SK-N-SH treated with all-trans-retinoic acid at 6 μM for 48 hours (cell line): ENCODE data around the gene NFASC.

ENCODE experiments used
- ATAC-seq: fragments of 200-7000 bp; cut with Tn5 transposase; 3 replicates; pipeline ENCODE4 v1.9.1; 2020; ENCODE audit warnings: mild to moderate bottlenecking, moderate library complexity
- ARNTL ChIP-seq: fragments of 450-650 bp; formaldehyde crosslinking; IDR thresholded peaks from 2 replicates; pipeline ENCODE4 v1.5.0; 2020; ENCODE audit warnings: low read depth, mild to moderate bottlenecking, moderate library complexity, borderline replicate concordance
- BACH2 ChIP-seq: fragments of 250-450 bp; sonication (Bioruptor Pico); IDR thresholded peaks from 2 replicates; pipeline ENCODE4 v1.9.0; 2021; ENCODE audit warnings: mild to moderate bottlenecking, borderline replicate concordance
- CSDC2 ChIP-seq: fragments of 250-450 bp; sonication (Bioruptor Pico); IDR thresholded peaks from 2 replicates; pipeline ENCODE4 v1.5.0; 2020; ENCODE audit warnings: mild to moderate bottlenecking, moderate library complexity
- CSRNP3 ChIP-seq: fragments of 250-450 bp; sonication (Bioruptor Pico); IDR thresholded peaks from 2 replicates; pipeline ENCODE4 v1.5.1; 2021; ENCODE audit warnings: mild to moderate bottlenecking, moderate library complexity
- ESRRG ChIP-seq: fragments of 250-450 bp; sonication (Bioruptor Pico); IDR thresholded peaks from 2 replicates; pipeline ENCODE4 v1.6.1; 2021; ENCODE audit warnings: mild to moderate bottlenecking
- GLIS3 ChIP-seq: fragments of 250-450 bp; sonication (Bioruptor Pico); IDR thresholded peaks from 2 replicates; pipeline ENCODE4 v1.5.0; 2020; ENCODE audit warnings: mild to moderate bottlenecking, moderate library complexity
- ISL1 ChIP-seq: fragments of 250-450 bp; sonication (Bioruptor Pico); IDR thresholded peaks from 2 replicates; pipeline ENCODE4 v2.1.2; 2022; ENCODE audit warnings: mild to moderate bottlenecking, moderate library complexity
- OSR1 ChIP-seq: fragments of 250-450 bp; sonication (Bioruptor Pico); IDR thresholded peaks from 2 replicates; pipeline ENCODE4 v1.8.0; 2022; ENCODE audit warnings: moderate library complexity, mild to moderate bottlenecking, inconsistent platforms
- PATZ1 ChIP-seq: fragments of 250-450 bp; sonication (Bioruptor Pico); IDR thresholded peaks from 2 replicates; pipeline ENCODE4 v1.8.0; 2020; ENCODE audit warnings: mild to moderate bottlenecking, moderate library complexity, borderline replicate concordance
- POU6F1 ChIP-seq: fragments of 250-450 bp; sonication (Bioruptor Pico); IDR thresholded peaks from 2 replicates; pipeline ENCODE4 v1.8.0; 2021; ENCODE audit warnings: low read depth, mild to moderate bottlenecking, moderate library complexity, borderline replicate concordance
- PPARA ChIP-seq: fragments of 250-450 bp; sonication (Bioruptor Pico); IDR thresholded peaks from 2 replicates; pipeline ENCODE4 v1.5.0; 2020; ENCODE audit warnings: mild to moderate bottlenecking, borderline replicate concordance
- RARB ChIP-seq: fragments of 250-450 bp; sonication (Bioruptor Pico); IDR thresholded peaks from 2 replicates; pipeline ENCODE4 v1.8.0; 2021; ENCODE audit warnings: mild to moderate bottlenecking, moderate library complexity
- TCF4 ChIP-seq: fragments of 250-450 bp; sonication (Bioruptor Pico); IDR thresholded peaks from 2 replicates; pipeline ENCODE4 v1.8.0; 2021; ENCODE audit warnings: mild to moderate bottlenecking, moderate library complexity, borderline replicate concordance
- TOX ChIP-seq: fragments of 250-450 bp; sonication (Bioruptor Pico); IDR thresholded peaks from 2 replicates; pipeline ENCODE4 v1.8.0; 2021; ENCODE audit warnings: mild to moderate bottlenecking, moderate library complexity, borderline replicate concordance
- TSHZ2 ChIP-seq: fragments of 250-450 bp; sonication (Bioruptor Pico); IDR thresholded peaks from 2 replicates; pipeline ENCODE4 v1.5.0; 2020; ENCODE audit warnings: mild to moderate bottlenecking, moderate library complexity
- ZC3H10 ChIP-seq: fragments of 250-450 bp; sonication (Bioruptor Pico); IDR thresholded peaks from 2 replicates; pipeline ENCODE4 v1.5.1; 2021; ENCODE audit warnings: mild to moderate bottlenecking, moderate library complexity
- ZFP3 ChIP-seq: fragments of 250-450 bp; sonication (Bioruptor Pico); IDR thresholded peaks from 2 replicates; pipeline ENCODE4 v1.5.0; 2020; ENCODE audit warnings: mild to moderate bottlenecking, moderate library complexity
- ZFP30 ChIP-seq: fragments of 450-650 bp; formaldehyde crosslinking; IDR thresholded peaks from 2 replicates; pipeline ENCODE4 v1.5.0; 2022; ENCODE audit warnings: mild to moderate bottlenecking, moderate library complexity
- ZNF565 ChIP-seq: fragments of 450-650 bp; formaldehyde crosslinking; conservative IDR thresholded peaks from 2 replicates; pipeline ENCODE4 v1.5.0; 2020; ENCODE audit warnings: low read depth, mild to moderate bottlenecking, moderate library complexity
- ZNF70 ChIP-seq: fragments of 450-650 bp; formaldehyde crosslinking; IDR thresholded peaks from 2 replicates; pipeline ENCODE4 v1.5.0; 2020; ENCODE audit warnings: mild to moderate bottlenecking, moderate library complexity
- ZNF8 ChIP-seq: fragments of 450-650 bp; formaldehyde crosslinking; IDR thresholded peaks from 2 replicates; pipeline ENCODE4 v1.5.0; 2020; ENCODE audit warnings: mild to moderate bottlenecking, moderate library complexity
- TF ChIP-seq, protein P1 (sequence below): fragments of 250-450 bp; sonication (Bioruptor Pico); IDR thresholded peaks from 2 replicates; pipeline ENCODE4 v1.5.1; 2020; ENCODE audit warnings: low read depth, mild to moderate bottlenecking, moderate library complexity

Gene NFASC

DNA sequence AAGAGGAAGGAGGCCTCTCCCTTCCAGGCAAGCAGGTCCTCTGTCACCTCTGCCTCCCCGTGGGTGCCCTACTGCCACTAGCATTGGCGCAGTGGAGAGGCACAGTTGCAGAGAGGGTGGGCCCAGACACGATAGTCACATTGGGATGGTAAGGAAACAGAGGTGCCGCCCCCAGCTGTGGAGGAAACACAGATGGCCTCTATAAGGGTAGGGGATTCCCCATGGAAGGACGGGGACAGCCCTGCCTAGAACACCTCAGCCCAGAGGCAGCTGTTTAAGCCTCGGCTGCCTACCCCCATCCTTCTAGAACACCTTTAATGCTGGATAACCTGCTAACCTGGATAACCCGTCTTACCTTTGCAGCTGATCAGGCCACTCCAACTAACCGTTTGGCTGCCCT is 106.7 kb downstream of the NFASC start:
- TF ChIP-seq TCF4 (CRISPR knock-in tag) (no peak), BACH2 (CRISPR knock-in tag) (no peak), ARNTL (CRISPR knock-in tag) (no peak), GLIS3 (CRISPR knock-in tag) (no peak), ZNF8 (no peak), ZC3H10 (CRISPR knock-in tag) (no peak), ZNF70 (CRISPR knock-in tag) (no peak), OSR1 (CRISPR knock-in tag) (no peak), PATZ1 (CRISPR knock-in tag) (no peak), TOX (no peak), CSDC2 (no peak), TSHZ2 (no peak), CSRNP3 (CRISPR knock-in tag) (no peak), ZFP30 (CRISPR knock-in tag) (no peak), RARB (CRISPR knock-in tag) (no peak), POU6F1 (CRISPR knock-in tag) (no peak), ISL1 (CRISPR knock-in tag) (no peak), ZFP3 (CRISPR knock-in tag) (no peak), PPARA (CRISPR knock-in tag) (no peak)
- ATAC-seq, result no peak

DNA sequence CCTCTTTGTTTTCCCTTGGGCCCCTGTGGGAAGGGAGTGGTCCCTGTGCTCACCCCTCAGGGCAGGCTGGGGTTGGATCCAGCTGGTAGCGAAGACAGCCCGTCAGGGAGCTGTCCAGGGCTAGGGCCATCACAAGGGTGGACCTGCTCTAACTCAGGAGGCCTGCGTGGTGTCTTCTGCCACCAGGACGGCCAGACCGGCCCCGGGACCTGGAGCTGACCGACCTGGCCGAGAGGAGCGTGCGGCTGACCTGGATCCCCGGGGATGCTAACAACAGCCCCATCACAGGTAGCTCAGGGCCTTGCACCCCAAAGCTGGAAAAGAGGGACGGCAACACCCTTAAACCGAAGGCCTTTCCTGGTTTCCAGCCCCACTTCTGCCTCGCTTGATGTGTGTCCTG is 108.1 kb downstream of the NFASC start:
- no peak for ATAC-seq
- no peak for TF ChIP-seq ZNF8
- TF ChIP-seq BACH2 (CRISPR knock-in tag), result no peak
- no peak for TF ChIP-seq TCF4 (CRISPR knock-in tag)
- TF ChIP-seq ZNF70 (CRISPR knock-in tag), result no peak
- no peak for TF ChIP-seq ESRRG (CRISPR knock-in tag)
- TF ChIP-seq ZFP3 (CRISPR knock-in tag), result no peak
- no peak for TF ChIP-seq POU6F1 (CRISPR knock-in tag)
- TF ChIP-seq ZFP30 (CRISPR knock-in tag), result no peak
- TF ChIP-seq PATZ1 (CRISPR knock-in tag), result no peak
- TF ChIP-seq RARB (CRISPR knock-in tag), result no peak
- TF ChIP-seq ZNF565 (CRISPR knock-in tag), result no peak
- TF ChIP-seq TOX, result no peak
- TF ChIP-seq, protein P1, sequence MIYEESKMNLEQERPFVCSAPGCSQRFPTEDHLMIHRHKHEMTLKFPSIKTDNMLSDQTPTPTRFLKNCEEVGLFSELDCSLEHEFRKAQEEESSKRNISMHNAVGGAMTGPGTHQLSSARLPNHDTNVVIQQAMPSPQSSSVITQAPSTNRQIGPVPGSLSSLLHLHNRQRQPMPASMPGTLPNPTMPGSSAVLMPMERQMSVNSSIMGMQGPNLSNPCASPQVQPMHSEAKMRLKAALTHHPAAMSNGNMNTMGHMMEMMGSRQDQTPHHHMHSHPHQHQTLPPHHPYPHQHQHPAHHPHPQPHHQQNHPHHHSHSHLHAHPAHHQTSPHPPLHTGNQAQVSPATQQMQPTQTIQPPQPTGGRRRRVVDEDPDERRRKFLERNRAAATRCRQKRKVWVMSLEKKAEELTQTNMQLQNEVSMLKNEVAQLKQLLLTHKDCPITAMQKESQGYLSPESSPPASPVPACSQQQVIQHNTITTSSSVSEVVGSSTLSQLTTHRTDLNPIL, result no peak
- no peak for TF ChIP-seq TSHZ2
- no peak for TF ChIP-seq CSDC2
